Right lobe of liver (tissue), 6 donors: ENCODE measurements around the gene GRB14. TPM values are rescaled to one million over a fixed set of nuclear protein-coding genes. Genes with fewer than 3 reads are reported as not detected.

Experiments
- ATAC-seq, 4 donors: fragments of 200-7000 bp; cut with Tn5 transposase; one replicate each; pipeline ENCODE4 v1.9.1; 2020; ENCODE audit warnings: mild to moderate bottlenecking in 4 of 4, moderate library complexity in 4 of 4
- DNase-seq, 3 donors: peaks; one replicate each; pipeline ENCODE4 v3.0.0-alpha.2; 2020
- H3K27ac ChIP-seq, 3 donors: fragments of 200-600 bp; one replicate each; pipeline ENCODE4 v1.8.0; 2022
- H3K27me3 ChIP-seq, 2 donors: fragments of 200-600 bp; one replicate each; pipeline ENCODE4 v1.8.0; 2022
- H3K36me3 ChIP-seq, 4 donors: fragments of 200-600 bp; sonication (generic) in 1 of 4; one replicate each; pipeline versions ENCODE4 v1.5.1 to v1.8.0; 2017 to 2022; ENCODE audit warnings: control low read depth in 1 of 4
- H3K4me1 ChIP-seq, 4 donors: fragments of 200-600 bp; sonication (generic) in 1 of 4; one replicate each; pipeline versions ENCODE4 v1.5.1 to v1.8.0; 2017 to 2022; ENCODE audit warnings: control low read depth in 1 of 4
- H3K4me3 ChIP-seq, 3 donors: fragments of 200-600 bp; one replicate each; pipeline ENCODE4 v1.8.0; 2022
- H3K9me3 ChIP-seq, 4 donors: fragments of 200-600 bp; sonication (generic) in 1 of 4; one replicate each; pipeline versions ENCODE4 v1.5.1 to v1.8.0; 2017 to 2022; ENCODE audit warnings: control low read depth in 1 of 4
- CTCF ChIP-seq, 4 donors: fragments of 200-600 bp in 3 of 4; fragments of 450-650 bp in 1 of 4; IDR thresholded peaks; one replicate each; pipeline versions ENCODE4 v1.5.1 to v1.8.0; 2016 to 2022; ENCODE audit warnings: antibody characterized with exemption in 4 of 4, mild to moderate bottlenecking in 2 of 4
- POLR2A ChIP-seq: fragments of 450-650 bp; IDR thresholded peaks from one replicate; pipeline ENCODE4 v1.6.1; 2017; ENCODE audit warnings: antibody characterized with exemption, mild to moderate bottlenecking
- WGBS: methylation state at CpG from one replicate; pipeline ENCODE4 v1.1.6; 2018; ENCODE audit warnings: low coverage, low lambda C conversion rate; ENCODE audit not compliant: insufficient coverage; ENCODE audit errors: missing lambda C conversion rate; 5-methylcytosine and 5-hydroxymethylcytosine counted together
- intact Hi-C, 2 donors: fragments of 100-400 bp; cut with DNase I; formaldehyde crosslinking; loops; one replicate each; pipeline versions ENCODE4 v1.11.2 to v1.14.1; 2022
- total RNA-seq, 6 experiments: library from RNA; depleted of rRNA in 2 of 6; stranded (reverse); fragments of >200 nt in 2 of 6; fragmentation: NEBNext Ultra II Directional in 3 of 6; extraction: Animal tissue kit (Norgen Biotek cat#: 25700) in 3 of 6; gene quantifications; one replicate each; pipeline versions ENCODE4 v1.1.0 to v1.2.4, GENCODE V29; 2016 to 2023
- donor health status: DM: no; HTN: yes; CAD: no.
- donor health status: DM: no; HTN: no; CAD: no.
- donor health status: DM: no; HTN: no; CAD: no.
- donor health status: DM: no; HTN: yes; CAD: no.
- donor health status: DM: no; HTN: yes; CAD: no.

GRB14 gene
- total RNA-seq, 6 experiments from 2014 or later, result 23.8 to 50.5 (median 36.2) TPM

- no peaks in the 10 kb centered on the region for H3K27me3 ChIP-seq
- H3K27ac ChIP-seq, result no peak overlapping the region
- ATAC-seq (no peak), DNase-seq (no peak)
- whole genome bisulfite sequencing, result 56% methylated on average over 3 of the region's 5 CpGs
- no peaks in the 10 kb centered on the region for H3K4me1 ChIP-seq
- TF ChIP-seq POLR2A (no peak), CTCF (IDR thresholded peaks at IDR 0.05) (no peak)
- no peaks in the 10 kb centered on the region for H3K9me3 ChIP-seq
- intact Hi-C loops, result no loop called here
- H3K4me3 ChIP-seq, result no peak overlapping the region
- no peaks in the 10 kb centered on the region for H3K36me3 ChIP-seq
These were observed 171.6 kb downstream of the GRB14 start for GRCh38 chr2:164449706-164450105.

- Histone ChIP-seq H3K36me3 (no peaks in the 10 kb centered on the region), H3K4me1 (peaks cover 0 to 4% (median 0%) of the 10 kb centered on the region in 4 donors), H3K4me3 (no peak overlapping the region), H3K27me3 (no peaks in the 10 kb centered on the region), H3K27ac (no peak overlapping the region), H3K9me3 (no peaks in the 10 kb centered on the region)
- intact Hi-C loops, result no loop called here
- DNase-seq, result no peak
- 66% methylated on average over 5 of the region's 5 CpGs for WGBS
- no peak for TF ChIP-seq CTCF (IDR thresholded peaks at IDR 0.05)
- TF ChIP-seq POLR2A, result no peak
- ATAC-seq, result no peak
These were observed 173.6 kb downstream of the GRB14 start for GRCh38 chr2:164447660-164448059.

Other genes with a start within 250 kb of the GRB14 start
- 100 to 1,000 TPM in 1 of 6 experiments, 10 to 100 TPM in 5; 38.1 to 133 (median 67.6) TPM for gene COBLL1, start 220.3 kb upstream of the GRB14 start, total RNA-seq